HepG2 (cell line): ENCODE measurements around the gene SIGLEC7. TPM values are rescaled to one million over a fixed set of nuclear protein-coding genes. Genes with fewer than 3 reads are reported as not detected.
"Not testable (repeated sequence)": the region's sequence is repeated elsewhere in the genome, so short reads cannot be mapped to it uniquely, and the experiment has no call there.

Source experiments
- ATAC-seq: fragments of 200-7000 bp; cut with Tn5 transposase; 3 replicates; pipeline ENCODE4 v1.9.1; 2020; ENCODE audit warnings: mild to moderate bottlenecking, moderate library complexity
- BruUV-seq: library from RNA; stranded (reverse); fragments of 400-500 nt; replicated peaks from 2 replicates; lab custom pipeline; 2021; lab: Mats Ljungman, UMichigan
- CTCF ChIA-PET: fragments of 300-600 bp; formaldehyde crosslinking; extraction: SDS; loops from one replicate; lab custom pipeline; 2021; ENCODE audit warnings: low total read pairs, inconsistent platforms, low intra/inter-chr PET ratio; lab: Yijun Ruan, JAX
- POLR2A ChIA-PET: fragments of 350-600 bp; sonication (Branson Sonifier 250); formaldehyde crosslinking; loops from one replicate; lab custom pipeline; 2020; ENCODE audit warnings: antibody characterized with exemption, inconsistent platforms; lab: Yijun Ruan, JAX
- DNase-seq: peaks from one replicate; pipeline ENCODE4 v3.0.0-alpha.2; 2015; ENCODE audit warnings: low spot score
- FAIRE-seq: peaks from 3 replicates; lab custom pipeline; 2011; peaks lifted over from hg19 to GRCh38; lab: Jason Lieb, UNC
- H2AFZ ChIP-seq: one replicate; pipeline ENCODE4 v1.6.1; 2011; ENCODE audit warnings: low read length, inconsistent platforms
- H3K27ac ChIP-seq: fragments of 300-600 bp; 3 replicates; pipeline ENCODE4 v1.8.0; 2011; ENCODE audit warnings: mixed run types, mild to moderate bottlenecking, mixed read lengths, low read length, inconsistent platforms; ENCODE audit not compliant: insufficient read depth; ENCODE audit errors: extremely low read length
- H3K27me3 ChIP-seq, 2 experiments: fragments of 200-600 bp in 1 of 2; 2 replicates in 1 of 2; 3 replicates in 1 of 2; pipeline versions ENCODE4 v1.6.0 to v1.8.0; 2011; ENCODE audit warnings: low read length in 2 of 2, mild to moderate bottlenecking in 2 of 2, moderate library complexity in 2 of 2, inconsistent platforms in 1 of 2; ENCODE audit not compliant: insufficient read depth in 2 of 2, control insufficient read depth in 1 of 2
- H3K36me3 ChIP-seq, 2 experiments: fragments of 200-600 bp in 1 of 2; replicated peaks in 1 of 2; 2 replicates in 1 of 2; 3 replicates in 1 of 2; pipeline versions ENCODE4 v1.5.1 to v1.8.0; 2011; ENCODE audit warnings: low read length in 2 of 2, inconsistent platforms in 1 of 2; ENCODE audit not compliant: insufficient read depth in 2 of 2, control insufficient read depth in 1 of 2
- H3K4me1 ChIP-seq: 2 replicates; pipeline ENCODE4 v1.5.1; 2012; ENCODE audit warnings: low read length, inconsistent platforms; ENCODE audit not compliant: insufficient read depth
- H3K4me2 ChIP-seq: 2 replicates; pipeline ENCODE4 v1.6.0; 2011; ENCODE audit warnings: low read depth, low read length, inconsistent platforms
- H3K4me3 ChIP-seq, 3 experiments: fragments of 200-600 bp in 1 of 3; sonication (generic), shearing (Covaris generic) in 1 of 3; replicated peaks in 1 of 3; 2 replicates each; pipeline ENCODE4 v1.5.1; 2011 to 2016; ENCODE audit warnings: low read length in 3 of 3, inconsistent platforms in 2 of 3, low read depth in 2 of 3, mild to moderate bottlenecking in 2 of 3, control low read depth in 1 of 3, mixed read lengths in 1 of 3; ENCODE audit not compliant: insufficient read depth in 1 of 3
- H3K79me2 ChIP-seq: one replicate; pipeline ENCODE4 v1.6.1; 2011; ENCODE audit warnings: low read length, inconsistent platforms; ENCODE audit not compliant: insufficient read depth
- H3K9ac ChIP-seq: 2 replicates; pipeline ENCODE4 v1.6.0; 2011; ENCODE audit warnings: mild to moderate bottlenecking, low read depth, low read length, inconsistent platforms; ENCODE audit not compliant: insufficient read depth
- H3K9me3 ChIP-seq: 2 replicates; pipeline ENCODE4 v1.5.1; 2012; ENCODE audit warnings: mild to moderate bottlenecking, low read length
- H4K20me1 ChIP-seq: 2 replicates; pipeline ENCODE4 v1.6.0; 2011; ENCODE audit warnings: inconsistent platforms, mild to moderate bottlenecking, low read length, moderate library complexity; ENCODE audit not compliant: insufficient read depth
- ATF7-NPFF ChIP-seq: sonication (generic); formaldehyde crosslinking; IDR thresholded peaks from 2 replicates; pipeline ENCODE4 v1.8.1; 2023; ENCODE audit warnings: mild to moderate bottlenecking, low read depth, missing genetic modification reagents, moderate library complexity
- CTCF ChIP-seq: sonication (generic); formaldehyde crosslinking; IDR thresholded peaks from 2 replicates; pipeline ENCODE4 v1.5.0; 2020; ENCODE audit warnings: mild to moderate bottlenecking, missing genetic modification reagents, moderate library complexity
- HIC2 ChIP-seq: sonication (generic); formaldehyde crosslinking; IDR thresholded peaks from 2 replicates; pipeline ENCODE4 v1.9.0; 2022; ENCODE audit warnings: low read depth, missing genetic modification reagents
- NKX3-1 ChIP-seq: sonication (generic); formaldehyde crosslinking; IDR thresholded peaks from 2 replicates; pipeline ENCODE4 v1.5.0; 2020; ENCODE audit warnings: missing genetic modification reagents
- RAD21 ChIP-seq: fragments of 450-650 bp; formaldehyde crosslinking; IDR thresholded peaks from 2 replicates; pipeline ENCODE4 v1.5.0; 2020; ENCODE audit warnings: mild to moderate bottlenecking
- SMC3 ChIP-seq: IDR thresholded peaks from 2 replicates; pipeline ENCODE4 v1.6.1; 2011; ENCODE audit warnings: low read length, improper control_type of control experiment
- STAG1 ChIP-seq: sonication (generic); formaldehyde crosslinking; IDR thresholded peaks from 2 replicates; pipeline ENCODE4 v1.4.0; 2020; ENCODE audit warnings: missing genetic modification reagents
- TEF ChIP-seq: sonication (generic); formaldehyde crosslinking; IDR thresholded peaks from 2 replicates; pipeline ENCODE4 v1.5.0; 2020; ENCODE audit warnings: missing genetic modification reagents
- ZNF275 ChIP-seq: sonication (generic); formaldehyde crosslinking; IDR thresholded peaks from 2 replicates; pipeline ENCODE4 v1.8.0; 2022; ENCODE audit warnings: missing genetic modification reagents, mild to moderate bottlenecking, inconsistent platforms, borderline replicate concordance
- ZNF343 ChIP-seq: sonication (generic); formaldehyde crosslinking; IDR thresholded peaks from 2 replicates; pipeline ENCODE4 v1.4.0; 2020; ENCODE audit warnings: mild to moderate bottlenecking, missing genetic modification reagents
- ZNF552 ChIP-seq: sonication (generic); formaldehyde crosslinking; IDR thresholded peaks from 2 replicates; pipeline ENCODE4 v1.9.0; 2022; ENCODE audit warnings: missing genetic modification reagents, mild to moderate bottlenecking, borderline replicate concordance
- WGBS: methylation state at CpG from one replicate; pipeline ENCODE4 v1.1.6; 2017; ENCODE audit warnings: low lambda C conversion rate; 5-methylcytosine and 5-hydroxymethylcytosine counted together
- in situ Hi-C: cut with HindIII; loops from 2 replicates; pipeline ENCODE4 v1.10.0; 2017; ENCODE audit warnings: low pct_unique_long_range_greater_than_20kb; ENCODE audit not compliant: extremely low pct_ligation_motif_present
- intact Hi-C: fragments of 100-400 bp; cut with micrococcal nuclease; formaldehyde crosslinking; loops from one replicate; pipeline ENCODE4 v1.10.0; 2022; ENCODE audit not compliant: unreplicated experiment
- polyA plus RNA-seq, 8 experiments: library from polyadenylated mRNA; depleted of rRNA in 3 of 8; stranded (reverse) in 7 of 8; unstranded in 1 of 8; fragments of >200 nt; fragmentation: Illumina TruSeq in 4 of 8; extraction: Trizol in 4 of 8; gene quantifications; 2 replicates each; pipeline versions ENCODE4 v1.2.1 to v1.2.3, GENCODE V29; 2011 to 2016; ENCODE audit warnings: low read depth in 4 of 8, missing spikeins in 1 of 8, mixed read lengths in 1 of 8; ENCODE audit not compliant: insufficient read depth in 1 of 8
- total RNA-seq, 5 experiments: library from RNA; depleted of rRNA; stranded (reverse); fragments of >200 nt; fragmentation: Illumina TruSeq; extraction: Trizol; gene quantifications; 2 replicates each; pipeline ENCODE4 v1.2.3, GENCODE V29; 2016; ENCODE audit warnings: low read depth in 1 of 5

SIGLEC7 gene
- total and polyA plus RNA-seq, 2 of the 13 experiments (the other 11 are each of a cell fraction or from before 2014, with no cell fraction given) = not detected

- ATAC-seq, FAIRE-seq, POLR2A ChIA-PET, in situ Hi-C loops, H3K79me2 ChIP-seq, BruUV-seq, H3K4me2 ChIP-seq, intact Hi-C loops: not testable (repeated sequence)
- CTCF ChIA-PET = interaction anchor here (1.7 kb wide), 1 partner anchor 11 kb away, joined by 6 read pairs; no protein-coding TSS in a partner anchor
- peak; percentile 35 for DNase-seq
- TF ChIP-seq SMC3 (peak; percentile 3; the same call in 1 of the 2 replicates), CTCF (CRISPR knock-in tag) (peak; percentile 79), RAD21 (CRISPR knock-in tag) (0 out of 2 replicates have a peak, but pooled peaks have one; percentile 13), STAG1 (CRISPR knock-in tag) (peak; percentile 55)
- TF ChIP-seq, all 625 proteins: peak for 4; not testable (repeated sequence) for 621
- not testable (repeated sequence) for H3K9ac ChIP-seq, H3K27ac ChIP-seq, H2AFZ ChIP-seq, H3K9me3 ChIP-seq, H4K20me1 ChIP-seq, H3K36me3 ChIP-seq, H3K4me1 ChIP-seq, H3K4me3 ChIP-seq, H3K27me3 ChIP-seq
- 4% methylated on average over 10 of the region's 11 CpGs for WGBS
These were observed 27.3 kb downstream of the SIGLEC7 start for GRCh38 chr19:51169283-51169918.

GRCh38 chr19:51172223-51172622, 30.1 kb downstream of the SIGLEC7 start:
- no peak overlapping the region for H3K9ac ChIP-seq
- WGBS = 36% methylated on average over 2 of the region's 2 CpGs
- FAIRE-seq (no peak), ATAC-seq (no peak), DNase-seq (no peak)
- POLR2A ChIA-PET = no interaction called here
- H3K4me1 ChIP-seq = no peaks in the 10 kb centered on the region
- no peak overlapping the region for H2AFZ ChIP-seq
- no peaks in the 10 kb centered on the region for H4K20me1 ChIP-seq
- no peak overlapping the region for H3K27ac ChIP-seq
- intact Hi-C loops = no loop called here
- no peak for TF ChIP-seq ZNF552 (CRISPR knock-in tag)
- no peak for TF ChIP-seq HIC2 (CRISPR knock-in tag)
- no peak for TF ChIP-seq ATF7-NPFF (CRISPR knock-in tag)
- TF ChIP-seq ZNF275 (CRISPR knock-in tag) = no peak
- no peak for TF ChIP-seq TEF
- no peak for TF ChIP-seq NKX3-1 (CRISPR knock-in tag)
- TF ChIP-seq ZNF343 = no peak
- BruUV-seq = no TSS peak
- no peak overlapping the region for H3K4me3 ChIP-seq
- no peaks in the 10 kb centered on the region for H3K36me3 ChIP-seq
- in situ Hi-C loops = no loop called here
- no peaks in the 10 kb centered on the region for H3K79me2 ChIP-seq
- CTCF ChIA-PET = no interaction called here
- no peak overlapping the region for H3K4me2 ChIP-seq
- no peaks in the 10 kb centered on the region for H3K9me3 ChIP-seq
- peaks cover 2 to 6% of the 10 kb centered on the region in 2 experiments; a peak in 3 of 5 replicates for H3K27me3 ChIP-seq
